Mucosa of descending colon (tissue), 3 donors: Measurements from ENCODE around the gene SOCS6. TPM values are rescaled to one million over a fixed set of nuclear protein-coding genes. Genes with fewer than 3 reads are reported as not detected.

Source experiments
- ATAC-seq: fragments of 200-7000 bp; cut with Tn5 transposase; one replicate; pipeline ENCODE4 v1.9.1; 2020; ENCODE audit warnings: mild to moderate bottlenecking, moderate library complexity
- DNase-seq, 3 donors: peaks; one replicate each; pipeline ENCODE4 v3.0.0-alpha.2; 2020
- H3K36me3 ChIP-seq: fragments of 200-600 bp; one replicate; pipeline ENCODE4 v1.8.0; 2021; ENCODE audit warnings: low read depth, mild to moderate bottlenecking
- H3K4me1 ChIP-seq: fragments of 200-600 bp; one replicate; pipeline ENCODE4 v1.8.0; 2021; ENCODE audit warnings: low read depth, mild to moderate bottlenecking
- H3K4me3 ChIP-seq: fragments of 200-600 bp; one replicate; pipeline ENCODE4 v1.8.0; 2021; ENCODE audit warnings: mild to moderate bottlenecking
- H3K9me3 ChIP-seq: fragments of 200-600 bp; one replicate; pipeline ENCODE4 v1.8.0; 2021; ENCODE audit warnings: mild to moderate bottlenecking
- CTCF ChIP-seq: fragments of 200-600 bp; IDR thresholded peaks from one replicate; pipeline ENCODE4 v1.8.0; 2022; ENCODE audit warnings: antibody characterized with exemption, mild to moderate bottlenecking
- intact Hi-C, 2 donors: fragments of 100-400 bp; cut with DNase I in 1 of 2; cut with micrococcal nuclease in 1 of 2; formaldehyde crosslinking; loops; one replicate each; pipeline versions ENCODE4 v1.11.0 to v1.11.1; 2022; cut with DNase I, micrococcal nuclease
- total RNA-seq, 3 donors: library from RNA; stranded (reverse); fragmentation: NEBNext Ultra II Directional in 2 of 3; extraction: Animal tissue kit (Norgen Biotek cat#: 25700) in 2 of 3; gene quantifications; one replicate each; pipeline versions ENCODE4 v1.2.1 to v1.2.4, GENCODE V29; 2021 to 2023
- donor health status: DM: no; HTN: no; CAD: no; lungs with moderate emphysema.
- donor health status: DM: no; HTN: no; CAD: no.
- donor health status: DM: no; HTN: yes; CAD: no.

The SOCS6 gene
- total RNA-seq, 3 donors from 2014 or later, result 37.2 to 49.6 (median 39.7) TPM

DNA sequence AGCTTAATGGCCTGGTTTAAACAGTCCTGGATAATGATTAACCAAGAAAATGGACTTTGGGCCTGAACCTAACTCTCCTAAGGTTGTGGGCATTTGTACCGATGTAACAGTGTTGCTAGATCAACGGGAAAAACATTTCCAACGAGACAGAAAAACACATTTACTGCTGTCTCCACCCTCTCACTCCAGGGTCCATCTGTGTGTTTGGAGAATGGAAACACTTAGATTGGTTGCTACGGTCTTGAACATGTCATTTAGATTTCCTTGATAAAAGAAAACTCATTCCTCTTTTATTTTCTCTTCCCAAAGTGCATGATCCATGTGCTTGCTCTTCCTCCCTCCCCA is 88.0 kb downstream of the SOCS6 start:
- ATAC-seq (peak; percentile 87), DNase-seq (peak in 1 of 3 donors; percentile 71)
- peak; percentile 8 for TF ChIP-seq CTCF
- intact Hi-C loops, result no loop called here
- Histone ChIP-seq H3K9me3 (no peaks in the 10 kb centered on the region), H3K36me3 (no peaks in the 10 kb centered on the region), H3K4me1 (peaks cover 24% of the 10 kb centered on the region), H3K4me3 (no peak overlapping the region)

DNA sequence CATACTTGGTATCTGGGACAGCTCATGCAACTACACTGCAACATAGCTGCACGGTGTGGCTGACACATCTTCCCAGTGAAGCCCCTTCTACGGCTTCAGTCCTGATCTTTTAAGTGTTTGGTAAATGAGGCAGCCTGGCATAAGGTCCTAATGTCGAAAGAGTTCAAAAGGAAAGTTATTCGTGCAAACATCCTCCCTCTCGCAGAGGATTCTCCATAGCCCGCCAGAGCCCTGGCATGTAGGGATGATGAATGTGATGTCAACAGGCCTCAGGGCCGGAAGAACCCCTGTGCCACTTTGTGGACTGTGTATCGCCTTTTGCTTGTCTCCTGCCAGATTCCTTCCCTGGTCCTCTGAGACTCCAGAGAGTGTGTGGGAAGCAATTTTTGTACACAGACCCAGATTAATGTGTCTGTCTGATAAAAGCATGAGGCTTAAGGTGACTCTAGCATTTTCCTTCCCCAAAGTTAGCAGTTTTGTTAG is 88.5 kb downstream of the SOCS6 start:
- no peak for TF ChIP-seq CTCF
- H3K4me1 ChIP-seq, result peaks cover 24% of the 10 kb centered on the region
- DNase-seq, result peak in 2 of 3 donors; percentile 23 to 46

DNA sequence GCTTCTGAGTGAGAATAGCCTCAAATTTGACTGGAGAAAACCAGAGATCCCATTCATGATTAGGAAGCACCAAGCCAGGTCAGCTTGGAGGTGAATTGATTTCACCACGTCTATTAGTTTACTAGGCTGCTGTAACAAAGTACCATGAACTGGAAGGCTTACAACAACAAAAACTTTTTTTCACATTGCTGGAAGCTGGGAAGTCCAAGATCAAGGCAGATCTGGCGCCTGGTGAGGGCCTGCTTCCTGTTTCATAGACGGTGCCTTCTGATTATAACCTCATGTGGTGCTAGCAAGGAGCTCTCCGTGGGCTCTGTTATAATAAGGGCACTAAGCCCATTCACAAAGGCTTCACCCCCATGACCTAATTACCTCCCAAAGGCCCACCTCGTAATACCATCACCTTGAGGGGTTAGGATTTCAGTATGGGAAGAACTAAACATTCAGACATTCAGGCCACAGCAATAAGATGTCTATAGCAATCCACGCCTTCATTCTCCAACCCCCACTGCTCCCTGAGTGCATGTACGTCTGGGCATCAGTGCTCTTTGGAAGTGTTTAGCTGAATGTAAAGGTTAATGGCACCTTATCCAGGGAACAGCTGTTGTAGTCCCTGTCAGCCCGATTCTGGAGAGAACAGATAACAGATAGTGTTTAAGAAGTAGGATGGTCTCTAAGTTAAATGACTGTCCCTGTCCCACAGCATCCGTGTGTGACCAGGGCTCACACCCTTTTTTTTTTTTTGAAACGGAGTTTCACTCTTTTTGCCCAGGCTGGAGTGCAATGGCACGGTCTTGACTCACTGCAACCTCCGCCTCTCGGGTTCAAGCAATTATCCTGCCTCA is 89.2 kb downstream of the SOCS6 start:
- TF ChIP-seq CTCF, result no peak
- ATAC-seq (peak; percentile 2), DNase-seq (peak in 1 of 3 donors; percentile 42)
- intact Hi-C loops, result no loop called here
- no peaks in the 10 kb centered on the region for H3K36me3 ChIP-seq
- H3K9me3 ChIP-seq, result no peaks in the 10 kb centered on the region
- H3K4me3 ChIP-seq, result no peak overlapping the region
- H3K4me1 ChIP-seq, result peaks cover 24% of the 10 kb centered on the region

More for the DNA sequence above, 88.5 kb downstream of the SOCS6 start:
- Histone ChIP-seq H3K4me3 (no peak overlapping the region), H3K36me3 (no peaks in the 10 kb centered on the region), H3K9me3 (no peaks in the 10 kb centered on the region)
- ATAC-seq, result peak; percentile 7
- intact Hi-C loops, result no loop called here

Other genes with a start within 250 kb of the SOCS6 start
- gene RTTN, start 83.4 kb upstream of the SOCS6 start, total RNA-seq, result 10 to 100 TPM; 13.0 to 15.3 (median 15.2) TPM